ENCODE data around the gene APOBEC4.
"Not testable (repeated sequence)": the region's sequence is repeated elsewhere in the genome, so short reads cannot be mapped to it uniquely, and the experiment has no call there.

The APOBEC4 gene

DNA sequence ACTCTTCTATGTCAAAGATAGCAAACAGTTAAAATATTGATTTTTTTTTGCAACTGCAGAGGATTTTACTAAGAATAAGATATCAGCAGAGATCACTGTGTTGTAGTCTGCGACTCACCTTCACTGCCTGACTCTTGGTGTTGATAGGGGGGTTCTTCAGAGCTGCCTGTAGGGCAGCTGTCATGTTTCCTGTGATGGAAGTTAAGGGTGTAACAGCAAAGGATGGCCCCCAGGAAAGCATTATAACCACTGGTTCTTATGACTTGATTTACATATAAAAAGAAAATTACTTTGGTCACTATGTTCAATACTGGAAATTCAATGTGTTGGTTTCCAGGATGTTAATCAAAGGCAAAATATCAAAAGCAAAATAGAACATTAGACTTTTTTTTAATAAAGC is 20.2 kb downstream of the APOBEC4 start:
- DNase-seq, result peak; percentile 18

DNA sequence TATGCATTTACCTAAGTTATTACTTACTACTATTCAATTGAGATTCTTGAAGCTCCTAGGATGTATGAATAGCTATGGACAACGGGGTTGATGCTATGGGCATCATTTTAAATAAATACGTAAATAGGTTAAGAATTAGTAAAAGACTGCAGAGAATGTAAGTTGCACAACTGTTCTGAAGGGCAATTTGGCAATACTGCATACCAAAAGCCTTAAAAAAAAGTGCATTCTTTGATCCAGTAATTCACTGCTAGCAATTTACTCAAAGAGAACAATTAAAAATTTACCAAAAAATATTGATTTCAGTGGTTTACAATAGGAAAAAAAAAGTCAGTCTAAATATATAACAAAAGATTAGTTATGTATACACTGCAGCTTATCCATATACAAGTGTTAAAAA is 21.0 kb downstream of the APOBEC4 start:
- peak; percentile 72 for DNase-seq

DNA sequence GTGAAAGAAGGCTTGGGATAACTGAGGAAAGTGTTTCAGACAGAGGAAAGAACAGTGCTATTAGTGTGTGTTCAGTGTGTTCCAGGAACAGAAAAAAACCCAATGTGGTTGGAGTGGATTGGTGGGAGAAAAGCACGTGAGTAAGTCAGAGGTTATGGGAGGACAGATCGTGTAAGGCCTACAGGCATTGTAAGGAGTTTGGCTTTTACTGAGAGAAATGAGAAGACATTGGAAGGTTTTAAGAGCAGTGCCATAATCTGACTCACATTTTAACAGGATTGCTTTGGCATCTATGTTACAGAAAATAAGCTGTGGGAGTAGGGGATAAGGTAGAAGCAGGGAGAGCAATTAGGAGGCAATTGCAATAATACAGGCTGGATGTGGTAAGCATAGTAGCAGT is 22.4 kb downstream of the APOBEC4 start:
- DNase-seq, result peak; percentile 16

DNA sequence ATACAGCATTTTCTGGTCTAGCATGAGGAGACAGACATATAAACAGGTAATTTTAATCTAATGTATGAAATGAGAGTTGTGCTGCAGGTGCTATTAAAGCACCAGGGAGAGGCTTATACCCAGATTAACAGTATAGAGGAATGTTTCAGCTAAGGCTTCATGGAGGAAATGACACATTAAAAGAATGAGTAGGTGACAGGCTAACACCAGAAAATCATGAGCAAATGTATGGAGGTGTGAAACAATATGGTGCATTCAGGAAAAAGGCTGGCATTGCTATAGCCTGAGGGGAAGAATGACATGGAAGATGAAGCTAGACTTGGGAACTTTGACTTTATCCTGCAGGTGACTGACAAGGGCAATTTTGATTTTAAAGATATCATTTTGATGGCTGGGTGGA is 24.6 kb downstream of the APOBEC4 start:
- no peak for DNase-seq

DNA sequence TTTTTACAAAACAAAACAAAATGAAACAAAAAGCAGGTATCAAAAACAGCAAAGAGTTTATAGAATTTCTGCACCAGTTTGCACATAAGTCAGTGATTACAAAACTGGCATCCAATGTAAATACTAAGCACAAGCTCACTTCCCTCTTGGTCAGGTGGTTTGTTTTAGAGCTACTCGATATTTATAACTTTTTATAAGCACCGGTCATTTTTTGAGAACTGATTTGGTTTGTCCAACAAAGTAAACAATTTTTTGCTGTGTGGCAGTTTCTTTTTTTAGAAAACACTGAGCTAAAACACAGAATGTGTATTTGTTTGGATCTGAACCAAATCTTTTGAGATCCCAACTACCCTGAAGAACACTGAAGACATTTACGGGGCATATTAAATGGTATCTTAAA is 26.9 kb downstream of the APOBEC4 start:
- not testable (repeated sequence) for DNase-seq

DNA sequence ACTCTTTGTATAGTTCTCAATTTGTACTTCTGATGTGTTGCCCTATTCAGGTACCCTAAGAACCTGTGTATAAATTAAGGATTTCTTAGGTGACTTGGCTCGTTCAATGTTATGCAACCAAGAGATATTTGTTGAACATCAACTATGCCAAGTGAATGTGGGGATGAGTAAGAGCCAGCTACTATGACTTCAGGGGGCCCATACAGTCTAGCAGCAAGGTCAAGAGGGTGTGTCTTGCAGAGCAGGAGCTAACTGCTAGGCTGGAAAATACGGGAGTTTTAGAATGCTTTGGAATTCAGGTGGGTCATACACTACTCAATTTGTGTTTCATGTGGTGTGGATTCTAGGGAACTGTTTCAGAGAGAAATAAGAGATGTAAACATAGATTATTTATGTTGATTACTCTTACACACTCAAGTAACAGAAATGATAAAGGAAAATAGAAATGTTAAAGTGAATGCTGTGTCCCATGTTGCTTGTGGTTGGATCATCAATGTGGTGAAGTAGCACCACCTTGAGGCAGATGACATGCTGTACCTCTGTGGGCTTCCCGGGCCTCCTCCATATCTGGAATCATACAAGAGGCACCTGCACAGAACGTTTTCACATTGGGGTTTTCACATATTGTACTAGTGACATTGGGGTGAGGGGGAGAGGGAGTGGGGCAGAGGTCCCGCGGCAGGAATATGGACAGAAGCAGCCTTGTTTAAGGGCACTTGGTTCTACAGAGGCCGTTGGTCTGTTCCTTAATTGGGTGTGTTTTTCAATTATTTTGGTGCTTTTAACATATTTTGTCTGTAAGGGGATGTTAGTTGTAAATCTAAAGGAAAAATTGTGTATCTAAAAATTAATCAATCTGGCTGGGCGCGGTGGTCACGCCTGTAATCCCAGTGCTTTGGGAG is 30.0 kb downstream of the APOBEC4 start:
- peak; percentile 63 for DNase-seq

DNA sequence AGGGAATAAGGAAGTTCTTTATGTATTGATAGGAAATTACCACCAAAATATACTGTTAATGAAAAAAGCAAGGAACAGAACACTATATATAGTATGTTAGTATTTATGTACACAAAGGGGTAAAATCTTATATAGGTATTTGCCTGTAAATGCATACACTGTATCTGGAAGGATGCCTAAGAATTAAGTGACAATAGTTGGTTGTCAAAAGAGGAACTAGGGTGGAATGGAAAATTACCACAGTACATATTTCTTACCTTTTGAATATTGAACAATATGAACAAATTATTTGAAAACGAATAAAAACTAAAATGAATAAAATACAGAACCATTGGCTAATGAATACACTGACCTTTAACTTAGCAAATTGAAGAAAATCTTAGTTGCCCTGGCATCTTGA is 31.1 kb downstream of the APOBEC4 start:
- no peak for DNase-seq

DNA sequence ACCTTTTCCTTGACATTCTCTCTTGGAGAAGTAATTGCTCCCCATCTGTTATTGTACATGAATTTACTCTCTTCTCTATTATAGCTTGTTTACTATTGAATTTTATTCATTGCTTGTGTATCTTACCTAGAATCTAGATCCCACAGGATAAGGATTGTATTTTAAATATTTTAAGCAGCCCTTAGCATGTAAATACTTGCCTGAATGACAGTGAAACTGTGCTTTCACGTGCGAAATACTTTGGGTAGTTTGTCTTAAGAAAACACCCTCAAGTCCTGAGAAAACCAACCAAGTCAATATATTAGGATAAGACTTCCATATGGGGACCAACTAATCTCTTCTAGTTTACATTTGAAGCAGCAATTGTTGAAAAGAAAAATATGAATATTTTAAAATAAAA is 32.8 kb downstream of the APOBEC4 start:
- no peak for DNase-seq

DNA sequence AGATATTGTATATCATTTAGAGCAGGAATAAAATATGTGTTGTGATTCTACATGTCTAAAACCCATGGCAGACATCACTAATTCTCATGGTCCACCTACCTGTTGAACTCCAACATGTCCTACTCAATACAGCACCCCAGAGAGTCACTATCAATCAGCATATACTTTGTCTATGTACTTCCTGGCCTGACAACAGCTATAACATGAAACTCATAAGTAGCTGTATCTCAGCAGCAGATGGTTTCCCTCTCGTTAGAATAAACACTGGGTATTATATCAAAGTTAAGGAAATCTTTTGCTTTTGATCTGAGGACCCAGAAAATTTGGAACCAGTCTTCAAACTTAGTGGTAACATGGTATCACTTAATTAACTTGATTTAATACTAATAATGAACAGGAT is 33.3 kb downstream of the APOBEC4 start:
- DNase-seq, result no peak

DNA sequence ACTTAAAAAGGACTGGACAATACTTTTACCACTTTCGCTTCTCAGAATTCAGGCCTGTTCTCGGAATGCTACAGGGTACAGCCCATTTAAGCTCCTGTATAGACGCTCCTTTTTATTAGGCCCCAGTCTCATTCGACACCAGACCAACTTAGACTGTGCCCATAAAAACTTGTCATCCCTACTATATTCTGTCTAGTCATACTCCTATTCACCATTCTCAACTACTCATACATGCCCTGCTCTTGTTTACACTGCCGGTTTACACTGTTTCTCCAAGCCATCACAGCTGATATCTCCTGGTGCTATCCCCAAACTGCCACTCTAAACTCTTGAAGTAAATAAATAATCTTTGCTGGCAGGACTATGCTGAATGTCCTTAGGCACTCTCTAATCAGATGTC is 34.9 kb downstream of the APOBEC4 start:
- DNase-seq, result not testable (repeated sequence)

DNA sequence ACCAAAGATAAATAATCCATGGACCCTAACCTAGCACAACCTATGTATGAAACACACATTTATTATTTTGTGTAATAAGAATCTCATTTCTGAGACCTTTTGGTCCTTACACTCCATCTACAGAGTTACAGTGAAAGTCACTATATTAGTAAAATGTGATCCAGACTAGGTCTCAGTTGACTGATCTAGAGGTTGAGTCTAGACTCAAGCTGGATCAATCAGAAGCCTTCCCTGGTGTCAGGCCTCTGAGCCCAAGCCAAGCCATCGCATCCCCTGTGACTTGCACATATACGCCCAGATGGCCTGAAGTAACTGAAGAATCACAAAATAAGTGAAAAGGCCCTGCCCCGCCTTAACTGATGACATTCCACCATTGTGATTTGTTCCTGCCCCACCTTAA is 40.1 kb downstream of the APOBEC4 start:
- DNase-seq, result not testable (repeated sequence)

DNA sequence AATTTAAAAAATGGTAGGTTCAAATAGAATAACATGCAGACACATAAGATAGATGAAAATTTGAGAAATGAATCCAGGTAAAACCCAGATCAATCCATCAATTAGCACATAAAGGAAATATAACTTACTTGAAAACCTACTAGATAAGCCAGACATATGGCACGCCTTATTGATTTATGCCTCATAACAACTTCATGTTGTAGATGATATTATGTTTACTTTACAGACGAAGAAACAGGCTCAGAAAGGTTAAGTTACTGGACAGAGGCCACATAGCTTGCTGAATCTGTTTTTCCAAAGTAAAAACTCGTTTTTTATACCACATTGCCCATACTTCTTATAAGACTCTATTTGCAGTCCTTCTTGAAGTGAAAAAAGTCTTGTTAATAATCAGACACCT is 40.7 kb downstream of the APOBEC4 start:
- DNase-seq, result no peak

DNA sequence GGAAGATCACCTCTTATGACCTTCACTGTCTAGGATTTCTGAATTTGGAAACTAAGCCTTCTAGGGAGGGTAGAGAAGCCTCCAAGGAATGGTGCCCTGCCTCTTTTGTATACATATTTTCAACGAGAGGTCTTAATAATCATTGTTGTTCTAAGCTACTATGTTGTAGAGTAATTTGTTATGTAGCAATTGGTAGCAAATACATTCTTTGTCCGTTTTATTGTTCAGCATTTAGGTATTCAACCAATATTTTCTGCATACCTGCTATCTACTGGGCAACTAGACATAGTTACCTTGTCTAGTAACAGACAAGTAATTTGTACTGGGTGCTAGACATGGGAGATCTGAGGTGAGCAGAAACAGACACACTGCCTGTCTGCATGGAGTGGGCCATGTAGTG is 42.1 kb downstream of the APOBEC4 start:
- DNase-seq, result no peak

DNA sequence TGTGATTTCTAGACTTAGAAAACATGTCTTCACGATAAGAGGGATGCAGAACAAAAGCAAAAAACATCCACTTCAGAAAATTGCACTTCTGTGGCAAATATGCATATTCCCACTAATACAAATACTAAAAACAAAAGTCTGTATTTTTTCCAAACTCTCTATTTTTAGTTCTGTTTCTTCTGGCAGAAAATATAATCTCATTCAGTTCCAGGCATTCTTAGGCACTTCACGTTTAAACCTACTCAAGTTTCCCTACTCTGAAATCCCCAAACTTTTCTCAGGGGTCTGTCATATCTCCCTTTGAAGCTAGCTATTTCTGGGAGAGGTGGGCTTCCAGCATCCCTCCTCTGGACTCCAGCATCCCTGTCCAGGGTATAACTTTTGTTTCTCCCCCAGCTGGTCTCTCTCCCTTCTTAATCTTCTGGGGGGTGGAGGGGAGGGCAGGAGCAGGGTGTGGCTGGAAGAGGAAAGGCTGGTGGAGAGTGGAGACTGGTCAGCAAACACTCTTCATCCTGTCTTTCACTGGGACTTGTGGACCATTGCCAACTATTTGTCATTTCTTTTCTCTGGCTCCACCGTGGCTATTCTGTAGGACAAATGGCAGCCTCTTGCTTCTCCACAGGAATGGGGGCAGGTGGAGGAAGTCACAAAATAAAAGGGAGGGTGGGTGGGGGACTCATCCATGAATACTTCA is 43.2 kb downstream of the APOBEC4 start:
- peak; percentile 46 for DNase-seq

DNA sequence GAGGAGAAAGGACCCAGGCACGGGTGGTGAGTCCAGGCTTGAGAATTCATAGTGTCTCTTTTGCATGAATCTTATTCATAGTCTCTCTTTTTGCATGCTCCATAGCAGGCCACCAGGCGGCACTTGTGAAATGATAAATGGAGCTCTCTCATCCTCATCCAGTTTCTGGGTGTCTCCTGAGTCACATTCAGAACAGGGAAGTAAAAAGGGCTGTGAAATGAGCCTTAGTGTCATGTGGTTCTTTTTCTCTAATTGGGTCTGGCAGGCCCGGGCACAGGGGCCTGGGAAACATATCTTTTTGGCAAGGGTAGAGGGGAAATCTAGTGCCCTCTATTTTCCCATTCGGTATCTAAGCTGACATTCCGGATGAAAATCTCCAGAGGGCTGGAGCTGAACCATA is 43.8 kb downstream of the APOBEC4 start:
- peak; percentile 81 for DNase-seq

DNA sequence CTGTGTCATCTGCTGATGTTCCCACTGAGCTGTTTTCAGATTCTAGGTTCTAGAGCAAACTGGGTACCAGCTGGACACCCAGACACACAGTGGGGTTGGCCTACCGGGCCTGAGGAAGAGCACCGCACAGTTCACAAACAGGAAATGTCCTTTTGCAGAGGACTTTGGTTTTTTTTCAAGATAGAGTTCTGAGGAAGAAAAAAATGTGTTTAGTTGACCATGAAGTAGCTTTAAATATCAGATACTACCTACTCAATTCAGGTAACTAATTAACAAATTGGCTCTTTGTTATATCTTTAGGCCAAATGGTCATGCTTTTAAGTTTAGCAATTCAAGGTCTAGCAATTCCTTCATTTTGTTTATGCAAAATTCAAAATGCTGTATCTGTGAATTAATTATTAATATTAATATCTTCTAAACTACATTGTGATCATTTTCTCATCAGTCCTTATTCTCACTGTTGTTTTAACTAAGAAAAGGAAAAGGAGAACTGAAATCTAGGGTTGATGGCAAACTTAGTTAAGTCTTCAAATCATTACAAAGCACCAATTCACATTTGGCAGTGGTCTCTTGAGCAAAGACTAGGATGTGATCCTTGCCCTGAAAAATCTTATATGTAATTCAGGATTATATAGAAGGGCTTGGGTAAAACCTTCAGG is 45.7 kb downstream of the APOBEC4 start:
- DNase-seq, result no peak

DNA sequence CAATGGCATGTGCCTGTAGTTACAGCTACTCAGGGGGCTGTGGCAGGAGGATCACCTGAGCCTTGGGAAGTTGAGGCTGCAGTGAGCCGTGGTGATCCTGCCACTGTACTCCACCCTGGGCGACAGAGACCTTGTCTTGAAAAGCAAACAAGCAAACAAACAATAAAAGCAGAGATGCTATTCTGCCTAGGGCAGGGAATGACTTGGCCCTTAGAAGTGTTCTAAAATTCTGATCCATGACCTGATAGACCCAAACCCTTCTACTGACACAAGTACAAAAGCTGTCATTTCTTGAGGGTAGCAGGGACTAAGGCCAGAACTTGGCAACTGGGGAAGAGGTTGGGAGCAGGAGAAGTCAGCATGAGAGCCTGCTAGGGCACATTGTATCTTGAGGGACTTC is 47.2 kb downstream of the APOBEC4 start:
- no peak for DNase-seq

DNA sequence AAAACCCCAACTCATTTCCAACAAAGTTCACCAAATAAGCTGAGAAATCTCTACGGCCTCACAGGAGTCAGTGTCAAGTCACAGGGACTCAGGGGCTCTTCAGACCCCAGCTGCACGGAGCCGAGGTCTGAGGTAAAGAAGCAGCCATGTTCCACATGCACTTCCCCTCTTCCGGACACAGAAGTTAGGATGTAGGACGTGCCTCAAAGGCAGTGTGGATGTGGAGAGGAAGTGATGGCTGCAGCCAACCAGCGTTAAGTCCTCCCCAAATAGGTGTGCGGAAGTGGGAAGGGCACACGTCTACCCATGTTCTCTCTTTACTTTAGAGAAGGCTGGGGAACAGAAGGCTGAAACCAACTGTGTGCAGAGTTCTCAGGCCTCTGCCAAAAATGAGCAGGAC is 48.3 kb downstream of the APOBEC4 start:
- DNase-seq, result no peak

DNA sequence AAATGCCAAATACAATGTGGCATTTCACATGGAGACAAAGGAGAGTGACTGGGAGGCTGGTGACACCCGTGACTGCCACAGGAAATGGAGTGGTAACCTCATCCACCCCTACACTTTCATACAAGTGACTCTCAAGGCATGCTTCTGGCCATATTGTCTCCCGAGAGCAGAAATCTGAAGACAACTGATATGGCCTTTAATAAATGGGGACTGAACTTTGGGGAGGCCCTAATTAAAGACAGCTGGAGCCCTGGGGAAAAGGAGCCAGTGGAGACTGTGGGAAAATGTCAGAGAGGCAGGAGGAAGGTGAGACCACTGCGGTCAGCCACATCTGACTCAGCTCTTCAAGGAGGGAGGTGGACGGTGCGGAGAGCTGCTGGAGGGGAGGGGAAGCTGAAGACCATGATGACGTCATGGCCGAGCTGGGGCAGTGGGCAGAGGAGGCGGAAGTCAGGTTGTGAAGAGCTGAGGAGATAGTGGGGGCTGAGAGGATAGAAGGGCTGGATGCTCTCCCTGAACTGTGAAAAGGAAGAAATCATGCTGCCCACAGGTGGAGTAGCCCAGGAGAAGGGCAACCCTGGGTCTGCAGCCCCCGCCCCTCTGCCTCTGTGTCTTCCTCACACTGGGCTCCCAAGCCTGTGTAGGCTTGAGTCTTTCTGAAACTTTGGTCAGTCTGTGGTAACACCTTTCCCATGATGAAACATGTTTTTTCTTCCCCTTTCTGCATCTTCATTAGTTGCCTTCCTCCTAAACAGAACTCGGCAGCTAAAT is 48.9 kb downstream of the APOBEC4 start:
- peak; percentile 91 for DNase-seq

DNA sequence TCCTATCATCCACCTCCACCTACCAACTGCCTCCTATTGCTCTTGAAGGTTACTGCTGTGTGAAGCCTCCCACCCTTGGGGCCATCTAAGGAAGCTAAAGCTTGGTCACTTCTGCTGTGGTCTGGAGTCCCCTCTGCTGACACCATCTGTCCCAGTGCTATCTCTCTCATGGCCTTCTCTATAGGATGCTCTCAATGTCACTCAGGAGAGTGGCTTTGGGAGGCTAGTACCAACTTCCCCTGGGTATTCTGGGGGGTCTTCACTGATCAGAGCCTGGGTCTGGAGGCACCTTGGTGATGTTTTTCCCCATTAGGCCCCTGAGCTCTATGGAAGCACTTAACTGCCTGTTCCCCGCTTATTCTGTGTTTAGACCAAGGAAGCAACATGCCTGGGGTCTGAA is 50.6 kb downstream of the APOBEC4 start:
- no peak for DNase-seq

DNA sequence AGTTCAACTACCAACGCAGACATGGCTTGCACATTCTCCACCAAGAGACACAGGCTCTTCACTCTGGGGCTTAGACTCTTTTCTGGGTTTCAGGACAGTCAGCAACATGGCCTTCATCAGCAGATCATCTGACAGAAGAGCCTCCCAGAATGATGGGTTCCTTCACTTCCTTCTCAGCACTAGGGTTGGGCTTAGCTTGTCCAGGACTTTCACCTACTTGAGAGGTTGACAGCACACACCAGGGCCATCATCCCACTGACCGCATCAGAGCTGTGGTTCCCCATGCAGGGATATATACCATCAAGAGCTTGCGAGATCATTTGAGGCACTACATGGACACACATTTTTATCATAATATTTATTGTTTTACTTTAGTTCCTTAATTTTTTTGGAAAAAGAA is 52.5 kb downstream of the APOBEC4 start:
- DNase-seq, result no peak

DNA sequence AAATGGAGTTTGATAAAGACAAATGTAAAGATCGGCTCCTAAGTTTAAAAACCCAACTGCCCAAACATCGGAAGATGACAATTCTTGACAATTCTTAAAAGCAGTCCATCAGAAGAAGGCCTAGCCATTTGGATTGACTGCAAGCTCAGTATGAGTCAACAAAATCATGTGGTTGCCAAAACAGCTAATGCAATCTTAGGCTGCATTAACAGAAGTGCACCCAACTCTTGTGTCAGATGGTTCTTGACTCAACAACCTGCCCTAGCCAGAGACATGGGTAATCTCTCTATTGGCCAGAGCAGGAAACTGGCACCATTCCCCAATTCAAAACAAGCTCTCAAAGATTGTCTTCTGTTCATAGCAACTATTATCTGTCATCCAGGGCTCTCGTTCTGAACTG is 53.0 kb downstream of the APOBEC4 start:
- DNase-seq, result peak; percentile 68

DNA sequence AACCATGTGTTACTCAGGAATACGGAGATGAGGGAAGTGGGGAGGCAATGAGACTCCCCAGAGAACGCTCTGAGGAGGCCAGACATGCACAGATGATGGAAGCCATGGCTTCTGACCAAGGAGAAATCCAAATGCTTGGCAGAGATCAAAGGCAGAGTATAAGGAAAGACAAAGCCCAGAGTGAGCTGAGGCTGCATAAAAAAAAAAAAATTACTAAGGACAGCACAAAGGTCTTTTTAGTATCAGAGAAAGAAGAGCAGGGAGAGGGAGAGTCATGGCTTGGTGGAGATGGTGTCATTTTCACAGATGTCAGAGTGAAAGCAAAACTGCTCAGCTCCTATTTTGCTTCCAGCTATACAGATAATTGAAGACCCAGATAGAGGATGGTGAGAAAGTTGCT is 54.7 kb downstream of the APOBEC4 start:
- DNase-seq, result no peak

Measured in fibroblast of skin of right quadriceps (primary cell).